Activated CD4-positive, alpha-beta T cell treated with anti-CD3 and anti-CD28 coated beads for 1 hour (primary cell): ENCODE data around the gene DHRSX.
"Not testable (repeated sequence)": the region's sequence is repeated elsewhere in the genome, so short reads cannot be mapped to it uniquely, and the experiment has no call there.

ENCODE experiments used
- DNase-seq: peaks from one replicate; pipeline ENCODE4 v3.0.0-alpha.2; 2020

Gene DHRSX

GRCh38 chrX:2389731-2390130, 111.0 kb downstream of the DHRSX start:
- DNase-seq: not testable (repeated sequence)

- DNase-seq: no peak
These were observed 111.5 kb downstream of the DHRSX start for GRCh38 chrX:2389324-2389723.

- no peak for DNase-seq
These were observed 112.1 kb downstream of the DHRSX start for GRCh38 chrX:2388669-2389068.

- DNase-seq: no peak
These were observed 113.0 kb downstream of the DHRSX start for GRCh38 chrX:2387614-2388239.

- DNase-seq: no peak
These were observed 115.6 kb downstream of the DHRSX start for GRCh38 chrX:2385224-2385623.

- DNase-seq: no peak
These were observed 116.3 kb downstream of the DHRSX start for GRCh38 chrX:2384486-2384885.

GRCh38 chrX:2383735-2384134, 117.0 kb downstream of the DHRSX start:
- DNase-seq: no peak

- no peak for DNase-seq
These were observed 117.6 kb downstream of the DHRSX start for GRCh38 chrX:2383144-2383543.

GRCh38 chrX:2382433-2383048, 118.2 kb downstream of the DHRSX start:
- DNase-seq: not testable (repeated sequence)

- DNase-seq: no peak
These were observed 124.6 kb downstream of the DHRSX start for GRCh38 chrX:2376166-2376565.

- no peak for DNase-seq
These were observed 126.7 kb downstream of the DHRSX start for GRCh38 chrX:2374086-2374485.

- DNase-seq: no peak
These were observed 127.2 kb downstream of the DHRSX start for GRCh38 chrX:2373615-2374014.

- DNase-seq: no peak
These were observed 129.6 kb downstream of the DHRSX start for GRCh38 chrX:2371026-2371711.

- no peak for DNase-seq
These were observed 130.3 kb downstream of the DHRSX start for GRCh38 chrX:2370456-2370855.

- no peak for DNase-seq
These were observed 131.6 kb downstream of the DHRSX start for GRCh38 chrX:2369206-2369605.

- DNase-seq: no peak
These were observed 140.0 kb downstream of the DHRSX start for GRCh38 chrX:2360731-2361130.

GRCh38 chrX:2359522-2359921, 141.3 kb downstream of the DHRSX start:
- not testable (repeated sequence) for DNase-seq

GRCh38 chrX:2351999-2352995, 148.5 kb downstream of the DHRSX start:
- DNase-seq: no peak

- no peak for DNase-seq
These were observed 149.5 kb downstream of the DHRSX start for GRCh38 chrX:2351321-2351720.

- DNase-seq: not testable (repeated sequence)
These were observed 150.1 kb downstream of the DHRSX start for GRCh38 chrX:2350703-2351102.

GRCh38 chrX:2350036-2350435, 150.7 kb downstream of the DHRSX start:
- not testable (repeated sequence) for DNase-seq

- no peak for DNase-seq
These were observed 152.6 kb downstream of the DHRSX start for GRCh38 chrX:2348211-2348610.

- DNase-seq: no peak
These were observed 154.6 kb downstream of the DHRSX start for GRCh38 chrX:2346158-2346557.
